22Rv1 (cell line): ENCODE measurements around the gene TIMP3.

Source experiments
- CTCF ChIP-seq: fragments of 450-650 bp; IDR thresholded peaks from 2 replicates; pipeline ENCODE4 v1.5.1; 2017; ENCODE audit warnings: mild to moderate bottlenecking
- ZFX ChIP-seq: fragments of 450-650 bp; IDR thresholded peaks from 2 replicates; pipeline ENCODE4 v1.6.1; 2017; ENCODE audit warnings: antibody characterized with exemption, borderline replicate concordance

- no peak for TF ChIP-seq CTCF
- TF ChIP-seq ZFX: no peak
Measured at GRCh38 chr22:32858957-32859356, 57.5 kb downstream of the TIMP3 start.
